ENCODE measurements around the gene TAAR2. TPM values are rescaled to one million over a fixed set of nuclear protein-coding genes. Genes with fewer than 3 reads are reported as not detected.
"Not testable (repeated sequence)": the region's sequence is repeated elsewhere in the genome, so short reads cannot be mapped to it uniquely, and the experiment has no call there.

The TAAR2 gene
- total RNA-seq, 1 donor from 2014 or later: not detected

DNA sequence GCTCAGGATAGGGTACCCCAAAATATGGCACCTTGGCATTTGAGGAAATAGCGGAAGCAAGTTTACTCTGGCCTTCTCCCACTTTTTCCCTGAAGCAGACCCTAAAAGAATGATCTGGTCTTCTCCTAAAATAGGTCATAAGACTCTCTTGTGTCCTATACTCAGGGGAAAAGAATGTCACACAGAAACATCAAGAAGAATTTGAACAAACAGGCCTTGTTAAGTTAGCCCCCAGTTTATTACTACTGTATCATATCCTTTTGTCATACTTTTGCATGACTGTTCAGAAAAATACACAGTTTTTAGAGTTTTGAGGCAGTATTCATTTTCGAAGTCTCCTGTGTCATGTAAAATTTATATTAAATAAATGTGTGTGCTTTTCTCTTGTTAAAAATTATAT lies 12.5 kb downstream of the TAAR2 start:
- H3K4me2 ChIP-seq: no peak overlapping the region
- H3K27me3 Mint-ChIP-seq (ENCODE audit: insufficient read depth, low read depth): no peaks in the 10 kb centered on the region
- H3K79me2 ChIP-seq (ENCODE audit: low read depth): no peaks in the 10 kb centered on the region
- peaks cover 4% of the 10 kb centered on the region for H3K4me1 ChIP-seq
- H3K36me3 Mint-ChIP-seq: no peaks in the 10 kb centered on the region
- no peaks in the 10 kb centered on the region for H3K9me3 ChIP-seq (ENCODE audit: low read depth)
- no peaks in the 10 kb centered on the region for H3K9me3 Mint-ChIP-seq
- no peak overlapping the region for H2AFZ ChIP-seq (replicated peaks)
- peaks cover 22% of the 10 kb centered on the region for H3K4me1 Mint-ChIP-seq
- no peak overlapping the region for H3K4me3 Mint-ChIP-seq
- H3K27ac ChIP-seq: no peak overlapping the region
- H3K27me3 ChIP-seq: no peaks in the 10 kb centered on the region
- no peaks in the 10 kb centered on the region for H4K20me1 ChIP-seq (ENCODE audit: low read depth)
- no peaks in the 10 kb centered on the region for H3K36me3 ChIP-seq
- DNase-seq (ENCODE audit: low spot score): no peak
- TF ChIP-seq EZH2phosphoT487 (IDR thresholded peaks at IDR 0.05) (no peak), EZH2 (IDR thresholded peaks at IDR 0.05) (no peak)
- TF ChIP-seq, protein P1, sequence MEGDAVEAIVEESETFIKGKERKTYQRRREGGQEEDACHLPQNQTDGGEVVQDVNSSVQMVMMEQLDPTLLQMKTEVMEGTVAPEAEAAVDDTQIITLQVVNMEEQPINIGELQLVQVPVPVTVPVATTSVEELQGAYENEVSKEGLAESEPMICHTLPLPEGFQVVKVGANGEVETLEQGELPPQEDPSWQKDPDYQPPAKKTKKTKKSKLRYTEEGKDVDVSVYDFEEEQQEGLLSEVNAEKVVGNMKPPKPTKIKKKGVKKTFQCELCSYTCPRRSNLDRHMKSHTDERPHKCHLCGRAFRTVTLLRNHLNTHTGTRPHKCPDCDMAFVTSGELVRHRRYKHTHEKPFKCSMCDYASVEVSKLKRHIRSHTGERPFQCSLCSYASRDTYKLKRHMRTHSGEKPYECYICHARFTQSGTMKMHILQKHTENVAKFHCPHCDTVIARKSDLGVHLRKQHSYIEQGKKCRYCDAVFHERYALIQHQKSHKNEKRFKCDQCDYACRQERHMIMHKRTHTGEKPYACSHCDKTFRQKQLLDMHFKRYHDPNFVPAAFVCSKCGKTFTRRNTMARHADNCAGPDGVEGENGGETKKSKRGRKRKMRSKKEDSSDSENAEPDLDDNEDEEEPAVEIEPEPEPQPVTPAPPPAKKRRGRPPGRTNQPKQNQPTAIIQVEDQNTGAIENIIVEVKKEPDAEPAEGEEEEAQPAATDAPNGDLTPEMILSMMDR (IDR thresholded peaks at IDR 0.05): no peak
- H3F3A ChIP-seq (ENCODE audit: low read depth): no peaks in the 10 kb centered on the region
- no peak overlapping the region for H3K9ac ChIP-seq
- H3K4me3 ChIP-seq: no peak overlapping the region
- H3K27ac Mint-ChIP-seq: no peak overlapping the region

DNA sequence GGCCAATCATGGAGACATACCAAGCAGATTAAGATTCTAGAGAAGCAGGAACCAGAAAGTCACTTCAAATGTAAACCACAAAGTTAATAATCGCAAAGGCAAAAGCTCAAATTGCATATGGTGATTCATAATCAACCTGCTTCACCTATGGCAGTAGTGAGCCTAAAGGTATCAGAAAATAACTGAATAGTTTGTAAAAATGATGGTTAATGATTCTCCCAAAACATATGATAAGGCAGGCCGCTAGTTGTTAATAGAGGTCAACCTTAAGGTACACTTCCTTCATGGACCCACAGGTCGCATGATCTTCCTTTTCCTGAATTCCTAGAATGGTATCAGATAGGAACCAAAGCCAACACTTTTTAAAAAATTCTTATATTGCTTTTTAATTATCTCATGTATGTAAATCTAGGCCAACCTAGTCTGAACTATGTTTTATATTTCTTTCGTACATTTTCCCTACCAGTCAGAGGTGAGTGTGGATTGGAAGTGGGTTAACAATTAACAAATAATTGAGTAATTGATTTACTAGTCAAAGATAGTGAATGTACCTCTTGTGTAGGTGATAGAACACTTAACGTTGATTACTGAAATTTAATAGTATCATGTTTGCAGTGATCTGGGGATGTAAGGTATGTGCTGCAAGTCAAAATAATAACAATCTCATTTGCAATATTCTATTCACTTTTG lies 16.4 kb downstream of the TAAR2 start:
- no peak for TF ChIP-seq EZH2phosphoT487 (IDR thresholded peaks at IDR 0.05)
- TF ChIP-seq, protein P1 (IDR thresholded peaks at IDR 0.05): no peak
- TF ChIP-seq EZH2 (IDR thresholded peaks at IDR 0.05): no peak
- no peaks in the 10 kb centered on the region for H4K20me1 ChIP-seq (ENCODE audit: low read depth)
- no peak overlapping the region for H3K27ac ChIP-seq
- H3K4me1 ChIP-seq: no peaks in the 10 kb centered on the region
- H3K4me2 ChIP-seq: no peak overlapping the region
- Mint-ChIP-seq H3K4me3 (no peak overlapping the region), H3K27ac (no peak overlapping the region), H3K4me1 (peaks cover 17% of the 10 kb centered on the region), H3K27me3 (ENCODE audit: insufficient read depth, low read depth) (peaks cover 4% of the 10 kb centered on the region), H3K9me3 (no peaks in the 10 kb centered on the region), H3K36me3 (no peaks in the 10 kb centered on the region)
- no peak for DNase-seq (ENCODE audit: low spot score)
- H3F3A ChIP-seq (ENCODE audit: low read depth): no peaks in the 10 kb centered on the region
- no peaks in the 10 kb centered on the region for H3K79me2 ChIP-seq (ENCODE audit: low read depth)
- no peaks in the 10 kb centered on the region for H3K27me3 ChIP-seq
- no peak overlapping the region for H2AFZ ChIP-seq (replicated peaks)
- H3K4me3 ChIP-seq: no peak overlapping the region
- no peak overlapping the region for H3K9ac ChIP-seq
- H3K36me3 ChIP-seq: no peaks in the 10 kb centered on the region
- no peaks in the 10 kb centered on the region for H3K9me3 ChIP-seq (ENCODE audit: low read depth)

DNA sequence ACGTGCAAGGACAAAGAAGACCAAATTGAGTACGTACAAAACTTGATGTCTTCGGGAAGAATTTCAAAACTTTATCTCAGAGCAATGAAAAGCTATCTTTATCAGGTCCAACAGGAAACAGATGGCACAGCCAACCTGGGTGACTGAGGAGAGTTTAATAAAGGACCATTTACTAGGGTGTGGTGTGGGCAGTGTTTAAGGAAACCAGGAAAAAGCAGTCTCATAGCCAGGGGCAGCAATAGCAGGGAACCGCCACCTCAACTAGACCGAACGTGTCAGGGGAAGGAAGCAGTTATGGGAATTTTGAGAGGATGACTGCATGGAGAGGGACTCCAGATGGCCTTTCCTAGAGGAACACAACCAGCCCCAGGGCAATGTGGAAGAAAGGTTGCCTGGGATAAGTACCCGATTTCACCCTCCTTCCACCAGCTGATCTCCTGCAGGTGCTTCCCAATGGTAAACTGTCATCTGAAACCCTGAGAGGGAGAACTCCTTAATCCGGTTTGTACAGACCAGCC lies 19.4 kb downstream of the TAAR2 start:
- Histone ChIP-seq H3K36me3 (no peaks in the 10 kb centered on the region), H2AFZ (replicated peaks) (no peak overlapping the region), H3K4me1 (no peaks in the 10 kb centered on the region), H3K4me2 (no peak overlapping the region), H3K4me3 (no peak overlapping the region), H3F3A (ENCODE audit: low read depth) (no peaks in the 10 kb centered on the region), H3K79me2 (ENCODE audit: low read depth) (no peaks in the 10 kb centered on the region), H4K20me1 (ENCODE audit: low read depth) (no peaks in the 10 kb centered on the region), H3K27ac (no peak overlapping the region), H3K27me3 (no peaks in the 10 kb centered on the region), H3K9me3 (ENCODE audit: low read depth) (no peaks in the 10 kb centered on the region), H3K9ac (no peak overlapping the region)
- DNase-seq (ENCODE audit: low spot score): no peak
- Mint-ChIP-seq H3K27ac (no peak overlapping the region), H3K36me3 (no peaks in the 10 kb centered on the region), H3K9me3 (no peaks in the 10 kb centered on the region), H3K4me1 (peaks cover 18% of the 10 kb centered on the region), H3K27me3 (ENCODE audit: insufficient read depth, low read depth) (peaks cover 4% of the 10 kb centered on the region), H3K4me3 (no peak overlapping the region)
- TF ChIP-seq, protein P1 (IDR thresholded peaks at IDR 0.05): no peak
- no peak for TF ChIP-seq EZH2 (IDR thresholded peaks at IDR 0.05)
- TF ChIP-seq EZH2phosphoT487 (IDR thresholded peaks at IDR 0.05): no peak

DNA sequence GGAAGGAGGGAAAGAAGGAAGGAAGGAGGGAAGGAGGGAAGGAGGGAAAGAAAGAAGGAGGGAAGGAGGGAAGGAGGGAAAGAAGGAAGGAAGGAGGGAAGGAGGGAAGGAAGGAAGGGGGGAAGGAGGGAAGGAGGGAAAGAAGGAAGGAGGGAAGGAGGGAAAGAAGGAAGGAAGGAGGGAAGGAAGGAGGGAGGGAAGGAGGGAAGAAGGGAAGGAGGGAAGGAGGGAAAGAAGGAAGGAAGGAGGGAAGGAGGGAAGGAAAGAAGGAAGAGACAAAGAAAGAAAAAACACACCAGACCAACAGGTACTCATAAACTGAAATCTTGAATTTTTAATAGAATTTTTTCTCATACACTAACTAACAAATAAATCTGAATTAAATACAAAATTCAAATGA lies 23.2 kb downstream of the TAAR2 start:
- not testable (repeated sequence) for DNase-seq (ENCODE audit: low spot score); H3F3A ChIP-seq (ENCODE audit: low read depth); H3K4me1 ChIP-seq; H2AFZ ChIP-seq (replicated peaks); H3K9ac ChIP-seq; H3K9me3 Mint-ChIP-seq; H3K27ac ChIP-seq; H3K4me2 ChIP-seq; H3K9me3 ChIP-seq (ENCODE audit: low read depth); H3K27ac Mint-ChIP-seq; H3K36me3 ChIP-seq; H3K27me3 Mint-ChIP-seq (ENCODE audit: insufficient read depth, low read depth); H3K27me3 ChIP-seq; H3K4me3 Mint-ChIP-seq; H3K4me1 Mint-ChIP-seq; H3K36me3 Mint-ChIP-seq; H3K79me2 ChIP-seq (ENCODE audit: low read depth); H4K20me1 ChIP-seq (ENCODE audit: low read depth); H3K4me3 ChIP-seq
